GM10248 (cell line): ENCODE data around the gene CYP1A1.

Experiments used
- CTCF ChIA-PET: fragments of 300-600 bp; sonication (Branson Sonifier 250); formaldehyde crosslinking; extraction: SDS; loops from one replicate; lab custom pipeline; 2021; ENCODE audit warnings: antibody characterized with exemption; lab: Yijun Ruan, JAX
- POLR2A ChIA-PET: fragments of 350-650 bp; sonication (Branson Sonifier 250); formaldehyde crosslinking; extraction: SDS; loops from one replicate; lab custom pipeline; 2020; ENCODE audit warnings: antibody characterized with exemption; lab: Yijun Ruan, JAX
- DNase-seq: peaks from one replicate; pipeline ENCODE4 v3.0.0; 2012; ENCODE audit errors: extremely low spot score
- TF ChIP-seq, protein P1 (sequence below): IDR thresholded peaks from 2 replicates; pipeline ENCODE4 v1.5.1; 2012; ENCODE audit warnings: mild to moderate bottlenecking, low read depth; ENCODE audit errors: extremely low read depth, missing control alignments, control extremely low read depth

Gene CYP1A1

DNA sequence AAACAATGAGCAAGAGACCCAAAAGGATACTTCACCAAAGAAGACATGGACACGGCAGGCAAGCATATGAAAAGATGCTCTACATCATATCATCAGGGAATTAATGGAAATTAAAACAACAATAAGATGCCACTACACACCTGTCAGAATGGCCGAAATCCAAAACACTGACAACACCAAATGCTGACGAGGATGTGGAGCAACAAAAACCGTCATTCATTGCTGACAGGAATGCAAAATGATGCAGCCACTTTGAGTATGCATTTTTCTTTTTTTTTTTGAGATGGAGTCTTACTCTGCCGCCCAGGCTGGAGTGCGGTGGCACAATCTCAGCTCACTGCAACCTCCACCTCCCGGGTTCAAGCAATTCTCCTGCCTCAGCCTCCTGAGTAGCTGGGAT lies 48.5 kb downstream of the CYP1A1 start:
- POLR2A ChIA-PET: no interaction called here
- TF ChIP-seq, protein P1, sequence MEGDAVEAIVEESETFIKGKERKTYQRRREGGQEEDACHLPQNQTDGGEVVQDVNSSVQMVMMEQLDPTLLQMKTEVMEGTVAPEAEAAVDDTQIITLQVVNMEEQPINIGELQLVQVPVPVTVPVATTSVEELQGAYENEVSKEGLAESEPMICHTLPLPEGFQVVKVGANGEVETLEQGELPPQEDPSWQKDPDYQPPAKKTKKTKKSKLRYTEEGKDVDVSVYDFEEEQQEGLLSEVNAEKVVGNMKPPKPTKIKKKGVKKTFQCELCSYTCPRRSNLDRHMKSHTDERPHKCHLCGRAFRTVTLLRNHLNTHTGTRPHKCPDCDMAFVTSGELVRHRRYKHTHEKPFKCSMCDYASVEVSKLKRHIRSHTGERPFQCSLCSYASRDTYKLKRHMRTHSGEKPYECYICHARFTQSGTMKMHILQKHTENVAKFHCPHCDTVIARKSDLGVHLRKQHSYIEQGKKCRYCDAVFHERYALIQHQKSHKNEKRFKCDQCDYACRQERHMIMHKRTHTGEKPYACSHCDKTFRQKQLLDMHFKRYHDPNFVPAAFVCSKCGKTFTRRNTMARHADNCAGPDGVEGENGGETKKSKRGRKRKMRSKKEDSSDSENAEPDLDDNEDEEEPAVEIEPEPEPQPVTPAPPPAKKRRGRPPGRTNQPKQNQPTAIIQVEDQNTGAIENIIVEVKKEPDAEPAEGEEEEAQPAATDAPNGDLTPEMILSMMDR: no peak
- CTCF ChIA-PET: interaction anchor here (1.3 to 1.7 kb wide), 3 partner anchors 20 to 45 kb away, joined by 3 to 4 read pairs (median 4); no protein-coding TSS in a partner anchor
- no peak for DNase-seq

DNA sequence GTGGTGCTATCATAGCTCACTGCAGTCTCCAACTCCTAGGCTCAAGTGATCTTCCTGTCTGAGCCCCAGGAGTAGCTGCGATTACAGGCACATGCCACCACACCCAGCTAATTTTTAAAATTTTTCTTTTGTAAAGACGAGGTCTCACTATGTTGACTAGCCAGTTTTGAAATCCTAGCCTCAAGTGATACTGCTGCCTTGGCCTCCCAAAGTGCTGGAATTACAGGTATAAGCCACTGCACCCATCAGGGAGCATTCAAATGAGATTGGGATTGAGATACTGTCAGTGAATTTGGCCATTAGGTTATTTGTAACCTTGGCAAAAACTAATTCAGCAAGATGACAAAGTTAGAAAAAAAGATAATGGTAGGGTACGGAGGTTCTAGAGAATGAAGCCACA lies 51.2 kb downstream of the CYP1A1 start:
- POLR2A ChIA-PET: interaction anchor here (0.6 kb wide), 1 partner anchor 232 kb away, joined by 3 read pairs; the partner anchor contains the start of gene FAM219B
- TF ChIP-seq, protein P1: no peak
- no peak for DNase-seq
- CTCF ChIA-PET: interaction anchor here (1.8 kb wide), 1 partner anchor 10 kb away, joined by 4 read pairs; no protein-coding TSS in a partner anchor

DNA sequence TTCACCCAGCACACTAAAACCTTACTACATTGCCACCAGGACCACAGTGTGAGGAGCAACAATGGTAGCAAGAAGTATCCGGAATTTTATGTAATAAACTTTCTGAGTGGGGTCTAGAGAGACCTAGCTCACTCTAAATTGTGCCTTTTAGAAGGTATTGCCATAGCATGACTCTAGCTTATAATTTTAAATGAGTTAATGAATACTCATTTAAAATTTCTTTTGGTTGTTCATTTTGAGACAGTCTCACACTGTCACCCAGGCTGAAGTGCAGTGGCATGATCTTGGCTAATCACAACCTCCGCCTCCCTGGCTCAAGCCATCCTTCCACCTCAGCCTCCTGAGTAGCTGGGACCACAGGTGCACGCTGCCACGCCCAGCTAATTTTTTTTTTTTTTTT lies 55.7 kb downstream of the CYP1A1 start:
- TF ChIP-seq, protein P1: no peak
- CTCF ChIA-PET: interaction anchor here (1.2 kb wide), 1 partner anchor 10 kb away, joined by 3 read pairs; no protein-coding TSS in a partner anchor
- POLR2A ChIA-PET: interaction anchor here (0.6 kb wide), 2 partner anchors 10 to 105 kb away, joined by 4 read pairs; no protein-coding TSS in a partner anchor
- DNase-seq: no peak
